Neural cell (in vitro differentiated cells): ENCODE results near the gene TTC22. TPM values are rescaled to one million over a fixed set of nuclear protein-coding genes. Genes with fewer than 3 reads are reported as not detected.

Experiments used
- H2AFZ ChIP-seq: fragments of 200-600, 300-800 bp; sonication (generic), shearing (Covaris generic); 2 replicates; pipeline ENCODE4 v1.6.0; 2014; ENCODE audit warnings: low read depth, mild to moderate bottlenecking, antibody characterized with exemption, low read length, moderate library complexity
- H3F3A ChIP-seq: fragments of 200-600 bp; shearing (Covaris generic); 2 replicates; pipeline ENCODE4 v1.6.1; 2016; ENCODE audit warnings: mild to moderate bottlenecking, moderate library complexity, mixed read lengths, antibody characterized with exemption, low read length; ENCODE audit not compliant: insufficient read depth, poor library complexity, severe bottlenecking
- H3K27ac ChIP-seq: fragments of 200-600, 300-800 bp; sonication (generic), shearing (Covaris generic); 2 replicates; pipeline ENCODE4 v1.5.1; 2014; ENCODE audit warnings: mild to moderate bottlenecking, low read length, moderate library complexity
- H3K27me3 ChIP-seq: fragments of 300-800, 200-600 bp; sonication (generic), shearing (Covaris generic); 2 replicates; pipeline ENCODE4 v1.6.0; 2014; ENCODE audit warnings: mild to moderate bottlenecking, low read depth, low read length, moderate library complexity; ENCODE audit not compliant: insufficient read depth
- H3K36me3 ChIP-seq: fragments of 300-800, 200-600 bp; sonication (generic), shearing (Covaris generic); 2 replicates; pipeline ENCODE4 v1.5.1; 2014; ENCODE audit warnings: mild to moderate bottlenecking, antibody characterized with exemption, low read length, moderate library complexity; ENCODE audit not compliant: insufficient read depth
- H3K4me2 ChIP-seq: fragments of 300-800, 200-600 bp; sonication (generic), shearing (Covaris generic); 2 replicates; pipeline ENCODE4 v1.6.0; 2014; ENCODE audit warnings: mild to moderate bottlenecking, low read length
- H3K4me3 ChIP-seq: fragments of 300-800, 200-600 bp; sonication (generic), shearing (Covaris generic); 2 replicates; pipeline ENCODE4 v1.5.1; 2014; ENCODE audit warnings: mild to moderate bottlenecking, low read length, moderate library complexity
- H3K79me2 ChIP-seq: fragments of 200-600 bp; shearing (Covaris generic); replicated peaks from 2 replicates; pipeline ENCODE4 v1.6.0; 2014; ENCODE audit warnings: mild to moderate bottlenecking, low read length, moderate library complexity; ENCODE audit not compliant: insufficient read depth
- H3K9ac ChIP-seq: fragments of 300-800, 200-600 bp; sonication (generic), shearing (Covaris generic); 2 replicates; pipeline ENCODE4 v1.6.1; 2016; ENCODE audit warnings: mild to moderate bottlenecking, low read length, mixed read lengths
- H3K9me2 ChIP-seq: fragments of 200-600 bp; shearing (Covaris generic); 2 replicates; pipeline ENCODE4 v1.6.1; 2016; ENCODE audit warnings: mild to moderate bottlenecking, low read length, mixed read lengths; ENCODE audit not compliant: insufficient read depth
- H3K9me3 ChIP-seq: fragments of 200-600, 300-800 bp; sonication (generic), shearing (Covaris generic); 2 replicates; pipeline ENCODE4 v1.6.1; 2016; ENCODE audit warnings: mild to moderate bottlenecking, mixed run types, low read length, moderate library complexity, mixed read lengths
- H4K20me1 ChIP-seq: fragments of 200-600 bp; shearing (Covaris generic); 2 replicates; pipeline ENCODE4 v1.6.1; 2016; ENCODE audit warnings: mild to moderate bottlenecking, mixed run types; ENCODE audit not compliant: insufficient read depth
- EP300 ChIP-seq: fragments of 450-650 bp; conservative IDR thresholded peaks from 2 replicates; pipeline ENCODE4 v1.6.1; 2014; ENCODE audit warnings: antibody characterized with exemption, mild to moderate bottlenecking, moderate library complexity; ENCODE audit not compliant: poor library complexity, severe bottlenecking
- EZH2 ChIP-seq: fragments of 200-600, 300-800 bp; shearing (Covaris generic), sonication (generic); IDR thresholded peaks from 2 replicates; pipeline ENCODE4 v1.6.1; 2014; ENCODE audit warnings: antibody characterized with exemption, low read length, borderline replicate concordance, mild to moderate bottlenecking; ENCODE audit not compliant: insufficient read depth, poor library complexity, severe bottlenecking
- MXI1 ChIP-seq: fragments of 450-650 bp; conservative IDR thresholded peaks from 2 replicates; pipeline ENCODE4 v1.6.1; 2014; ENCODE audit warnings: antibody characterized with exemption, mild to moderate bottlenecking; ENCODE audit not compliant: poor library complexity, severe bottlenecking
- POLR2AphosphoS5 ChIP-seq: IDR thresholded peaks from 2 replicates; pipeline ENCODE4 v1.6.1; 2012
- RAD21 ChIP-seq: fragments of 450-650 bp; conservative IDR thresholded peaks from 2 replicates; pipeline ENCODE4 v1.6.1; 2014; ENCODE audit warnings: antibody characterized with exemption, mild to moderate bottlenecking, moderate library complexity
- SMC3 ChIP-seq: fragments of 450-650 bp; conservative IDR thresholded peaks from 2 replicates; pipeline ENCODE4 v1.6.1; 2014; ENCODE audit warnings: antibody characterized with exemption, mild to moderate bottlenecking, moderate library complexity; ENCODE audit not compliant: poor library complexity
- TAF1 ChIP-seq: IDR thresholded peaks from 2 replicates; pipeline ENCODE4 v1.6.1; 2012; ENCODE audit warnings: low read depth
- polyA plus RNA-seq: library from polyadenylated mRNA; depleted of rRNA; stranded (reverse); fragments of >200 nt; gene quantifications from 2 replicates; pipeline ENCODE4 v1.2.3, GENCODE V29; 2014
- TF ChIP-seq, protein P1 (sequence below): fragments of 450-650 bp; IDR thresholded peaks from 2 replicates; pipeline ENCODE4 v1.5.1; 2014; ENCODE audit warnings: antibody characterized with exemption, mild to moderate bottlenecking, moderate library complexity; ENCODE audit not compliant: poor library complexity, severe bottlenecking
- TF ChIP-seq, protein P2 (sequence below): IDR thresholded peaks from 2 replicates; pipeline ENCODE4 v1.6.1; 2012; ENCODE audit warnings: borderline replicate concordance

Gene TTC22
- polyA plus RNA-seq, 1 donor from 2014 or later = not detected

DNA sequence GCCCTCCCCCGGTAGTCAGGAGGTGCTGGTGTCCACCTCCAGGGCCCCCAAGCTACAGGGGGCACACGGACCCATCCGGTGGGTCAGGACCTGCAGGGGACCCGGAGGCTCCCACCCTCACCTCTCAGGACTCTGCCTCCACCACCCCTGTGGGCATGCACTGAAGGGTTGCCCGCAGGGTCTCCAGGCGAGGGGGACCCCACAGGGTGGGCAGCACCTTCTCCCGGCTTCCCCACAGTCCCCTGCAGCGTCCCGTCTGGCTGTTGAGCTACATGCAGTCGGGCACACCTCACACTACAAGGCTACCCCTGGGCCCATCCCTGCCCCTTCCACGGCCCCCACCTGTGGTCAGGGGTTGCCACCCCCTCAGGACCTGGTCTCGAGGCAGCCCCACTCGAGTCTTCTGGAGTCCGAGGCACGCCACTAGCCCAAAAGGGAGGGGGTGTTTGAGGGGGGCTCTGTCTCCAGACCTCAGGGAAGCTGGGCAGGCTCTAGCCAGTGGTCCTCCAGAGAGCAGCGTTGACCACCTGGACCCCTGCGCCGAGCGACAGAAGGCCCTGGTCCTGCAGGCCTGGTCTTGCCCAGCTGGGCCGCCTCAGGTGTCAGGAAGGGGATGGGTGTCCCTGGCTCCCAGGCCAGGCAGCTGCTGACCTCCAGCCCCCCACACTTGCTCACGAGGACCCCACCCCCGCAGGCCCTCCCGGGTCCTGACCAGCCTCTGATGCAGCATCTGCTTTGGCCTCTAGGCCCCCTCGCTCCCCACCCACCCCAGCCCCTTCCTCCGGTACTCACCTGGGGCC is 46.4 kb downstream of the TTC22 start:
- Histone ChIP-seq H3K27me3 (no peaks in the 10 kb centered on the region), H3K4me2 (no peak overlapping the region), H3K9ac (no peak overlapping the region), H3F3A (no peaks in the 10 kb centered on the region), H3K27ac (no peak overlapping the region), H3K9me2 (no peaks in the 10 kb centered on the region), H3K36me3 (no peaks in the 10 kb centered on the region), H3K79me2 (no peaks in the 10 kb centered on the region), H3K4me3 (no peak overlapping the region), H3K9me3 (no peaks in the 10 kb centered on the region), H4K20me1 (no peaks in the 10 kb centered on the region), H2AFZ (no peak overlapping the region)
- TF ChIP-seq, protein P1, sequence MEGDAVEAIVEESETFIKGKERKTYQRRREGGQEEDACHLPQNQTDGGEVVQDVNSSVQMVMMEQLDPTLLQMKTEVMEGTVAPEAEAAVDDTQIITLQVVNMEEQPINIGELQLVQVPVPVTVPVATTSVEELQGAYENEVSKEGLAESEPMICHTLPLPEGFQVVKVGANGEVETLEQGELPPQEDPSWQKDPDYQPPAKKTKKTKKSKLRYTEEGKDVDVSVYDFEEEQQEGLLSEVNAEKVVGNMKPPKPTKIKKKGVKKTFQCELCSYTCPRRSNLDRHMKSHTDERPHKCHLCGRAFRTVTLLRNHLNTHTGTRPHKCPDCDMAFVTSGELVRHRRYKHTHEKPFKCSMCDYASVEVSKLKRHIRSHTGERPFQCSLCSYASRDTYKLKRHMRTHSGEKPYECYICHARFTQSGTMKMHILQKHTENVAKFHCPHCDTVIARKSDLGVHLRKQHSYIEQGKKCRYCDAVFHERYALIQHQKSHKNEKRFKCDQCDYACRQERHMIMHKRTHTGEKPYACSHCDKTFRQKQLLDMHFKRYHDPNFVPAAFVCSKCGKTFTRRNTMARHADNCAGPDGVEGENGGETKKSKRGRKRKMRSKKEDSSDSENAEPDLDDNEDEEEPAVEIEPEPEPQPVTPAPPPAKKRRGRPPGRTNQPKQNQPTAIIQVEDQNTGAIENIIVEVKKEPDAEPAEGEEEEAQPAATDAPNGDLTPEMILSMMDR = no peak
- no peak for TF ChIP-seq EZH2
- TF ChIP-seq SMC3 = no peak
- TF ChIP-seq EP300 = no peak
- no peak for TF ChIP-seq RAD21
- no peak for TF ChIP-seq MXI1
- TF ChIP-seq TAF1 = no peak
- TF ChIP-seq, protein P2, sequence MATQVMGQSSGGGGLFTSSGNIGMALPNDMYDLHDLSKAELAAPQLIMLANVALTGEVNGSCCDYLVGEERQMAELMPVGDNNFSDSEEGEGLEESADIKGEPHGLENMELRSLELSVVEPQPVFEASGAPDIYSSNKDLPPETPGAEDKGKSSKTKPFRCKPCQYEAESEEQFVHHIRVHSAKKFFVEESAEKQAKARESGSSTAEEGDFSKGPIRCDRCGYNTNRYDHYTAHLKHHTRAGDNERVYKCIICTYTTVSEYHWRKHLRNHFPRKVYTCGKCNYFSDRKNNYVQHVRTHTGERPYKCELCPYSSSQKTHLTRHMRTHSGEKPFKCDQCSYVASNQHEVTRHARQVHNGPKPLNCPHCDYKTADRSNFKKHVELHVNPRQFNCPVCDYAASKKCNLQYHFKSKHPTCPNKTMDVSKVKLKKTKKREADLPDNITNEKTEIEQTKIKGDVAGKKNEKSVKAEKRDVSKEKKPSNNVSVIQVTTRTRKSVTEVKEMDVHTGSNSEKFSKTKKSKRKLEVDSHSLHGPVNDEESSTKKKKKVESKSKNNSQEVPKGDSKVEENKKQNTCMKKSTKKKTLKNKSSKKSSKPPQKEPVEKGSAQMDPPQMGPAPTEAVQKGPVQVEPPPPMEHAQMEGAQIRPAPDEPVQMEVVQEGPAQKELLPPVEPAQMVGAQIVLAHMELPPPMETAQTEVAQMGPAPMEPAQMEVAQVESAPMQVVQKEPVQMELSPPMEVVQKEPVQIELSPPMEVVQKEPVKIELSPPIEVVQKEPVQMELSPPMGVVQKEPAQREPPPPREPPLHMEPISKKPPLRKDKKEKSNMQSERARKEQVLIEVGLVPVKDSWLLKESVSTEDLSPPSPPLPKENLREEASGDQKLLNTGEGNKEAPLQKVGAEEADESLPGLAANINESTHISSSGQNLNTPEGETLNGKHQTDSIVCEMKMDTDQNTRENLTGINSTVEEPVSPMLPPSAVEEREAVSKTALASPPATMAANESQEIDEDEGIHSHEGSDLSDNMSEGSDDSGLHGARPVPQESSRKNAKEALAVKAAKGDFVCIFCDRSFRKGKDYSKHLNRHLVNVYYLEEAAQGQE = no peak
- TF ChIP-seq POLR2AphosphoS5 = no peak

DNA sequence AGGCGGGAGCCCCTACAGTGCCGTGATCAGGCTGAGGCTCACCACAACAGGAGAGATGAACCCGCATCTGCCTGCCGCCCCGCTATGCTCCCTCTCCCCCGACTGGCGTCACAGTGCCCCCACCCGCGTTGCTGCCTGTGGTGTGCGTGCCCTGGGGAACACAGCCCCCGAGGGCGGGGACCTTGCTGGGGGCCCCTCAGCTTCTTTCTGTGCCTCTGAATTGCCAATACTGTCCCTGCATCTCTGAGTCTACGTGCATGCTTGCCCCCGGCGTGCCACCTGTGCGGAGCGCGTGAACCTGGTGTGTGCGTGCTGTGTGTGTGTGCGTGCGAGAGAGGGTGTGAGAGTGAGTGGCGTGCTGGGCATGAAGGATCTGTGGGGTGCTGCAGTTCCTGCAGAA is 47.1 kb downstream of the TTC22 start:
- H4K20me1 ChIP-seq = no peaks in the 10 kb centered on the region
- no peak overlapping the region for H3K9ac ChIP-seq
- no peaks in the 10 kb centered on the region for H3K36me3 ChIP-seq

More for the DNA sequence above, 47.1 kb downstream of the TTC22 start:
- Histone ChIP-seq H3F3A (no peaks in the 10 kb centered on the region), H3K4me3 (no peak overlapping the region), H3K9me3 (no peaks in the 10 kb centered on the region), H3K4me2 (no peak overlapping the region), H3K27ac (no peak overlapping the region), H2AFZ (no peak overlapping the region), H3K9me2 (no peaks in the 10 kb centered on the region), H3K27me3 (no peaks in the 10 kb centered on the region), H3K79me2 (no peaks in the 10 kb centered on the region)
- TF ChIP-seq RAD21 (no peak), SMC3 (no peak), POLR2AphosphoS5 (no peak), TAF1 (no peak), MXI1 (no peak), EP300 (no peak), EZH2 (no peak)
- TF ChIP-seq, protein P2 = no peak
- TF ChIP-seq, protein P1 = no peak
